HepG2 (cell line): ENCODE results near the gene CD7. TPM values are rescaled to one million over a fixed set of nuclear protein-coding genes. Genes with fewer than 3 reads are reported as not detected.

ENCODE experiments used
- ATAD3A ChIP-seq: sonication (generic); formaldehyde crosslinking; IDR thresholded peaks from 2 replicates; pipeline ENCODE4 v1.4.0; 2020; ENCODE audit warnings: missing genetic modification reagents
- BCL6 ChIP-seq: IDR thresholded peaks from 2 replicates; pipeline ENCODE4 v1.6.1; 2016; ENCODE audit warnings: missing genetic modification reagents, missing compliant biosample characterization
- DR1 ChIP-seq: sonication (generic); formaldehyde crosslinking; IDR thresholded peaks from 2 replicates; pipeline ENCODE4 v1.8.0; 2021; ENCODE audit warnings: mild to moderate bottlenecking, missing genetic modification reagents, inconsistent platforms
- ELF3 ChIP-seq: IDR thresholded peaks from 2 replicates; pipeline ENCODE4 v1.6.1; 2016; ENCODE audit warnings: missing genetic modification reagents, missing compliant biosample characterization
- ETV5 ChIP-seq: IDR thresholded peaks from 2 replicates; pipeline ENCODE4 v1.6.1; 2018; ENCODE audit warnings: missing biosample characterization, missing genetic modification reagents, inconsistent platforms, borderline replicate concordance
- KAT7 ChIP-seq: IDR thresholded peaks from 2 replicates; pipeline ENCODE4 v1.6.1; 2018; ENCODE audit warnings: borderline replicate concordance, missing compliant biosample characterization
- KDM2A ChIP-seq: sonication (generic); formaldehyde crosslinking; IDR thresholded peaks from 2 replicates; pipeline ENCODE4 v1.4.0; 2020; ENCODE audit warnings: low read depth, missing genetic modification reagents, borderline replicate concordance
- MATR3 ChIP-seq: sonication (generic); formaldehyde crosslinking; IDR thresholded peaks from 2 replicates; pipeline ENCODE4 v1.4.0; 2020; ENCODE audit warnings: missing genetic modification reagents
- MIER3 ChIP-seq: IDR thresholded peaks from 2 replicates; pipeline ENCODE4 v1.6.1; 2016; ENCODE audit warnings: missing compliant biosample characterization, borderline replicate concordance
- SMAD3 ChIP-seq: sonication (generic); formaldehyde crosslinking; IDR thresholded peaks from 2 replicates; pipeline ENCODE4 v1.4.0; 2020; ENCODE audit warnings: missing genetic modification reagents
- SOX13 ChIP-seq, 3 experiments: fragments of 450-650 bp in 1 of 3; sonication (generic) in 1 of 3; formaldehyde crosslinking in 1 of 3; IDR thresholded peaks in 2 of 3; conservative IDR thresholded peaks in 1 of 3; 2 replicates each; pipeline versions ENCODE4 v1.5.0 to v1.6.1; 2016 to 2020; ENCODE audit warnings: antibody characterized with exemption in 1 of 3, mild to moderate bottlenecking in 1 of 3, missing compliant biosample characterization in 1 of 3, missing genetic modification reagents in 1 of 3, moderate library complexity in 1 of 3
- ZBTB7B ChIP-seq: sonication (generic); formaldehyde crosslinking; IDR thresholded peaks from 2 replicates; pipeline ENCODE4 v1.4.0; 2020; ENCODE audit warnings: missing genetic modification reagents
- ZFX ChIP-seq: sonication (generic); formaldehyde crosslinking; IDR thresholded peaks from 2 replicates; pipeline ENCODE4 v1.4.0; 2020; ENCODE audit warnings: mild to moderate bottlenecking, low read depth, missing genetic modification reagents, moderate library complexity
- ZNF224 ChIP-seq: sonication (generic); formaldehyde crosslinking; IDR thresholded peaks from 2 replicates; pipeline ENCODE4 v1.5.0; 2020; ENCODE audit warnings: mild to moderate bottlenecking, missing genetic modification reagents
- ZNF333 ChIP-seq: sonication (generic); formaldehyde crosslinking; IDR thresholded peaks from 2 replicates; pipeline ENCODE4 v1.4.0; 2020; ENCODE audit warnings: mild to moderate bottlenecking, missing genetic modification reagents, borderline replicate concordance
- ZSCAN25 ChIP-seq: sonication (generic); formaldehyde crosslinking; IDR thresholded peaks from 2 replicates; pipeline ENCODE4 v1.8.0; 2022; ENCODE audit warnings: mild to moderate bottlenecking, missing genetic modification reagents
- polyA plus RNA-seq, 8 experiments: library from polyadenylated mRNA; depleted of rRNA in 3 of 8; stranded (reverse) in 7 of 8; unstranded in 1 of 8; fragments of >200 nt; fragmentation: Illumina TruSeq in 4 of 8; extraction: Trizol in 4 of 8; gene quantifications; 2 replicates each; pipeline versions ENCODE4 v1.2.1 to v1.2.3, GENCODE V29; 2011 to 2016; ENCODE audit warnings: low read depth in 4 of 8, missing spikeins in 1 of 8, mixed read lengths in 1 of 8; ENCODE audit not compliant: insufficient read depth in 1 of 8
- total RNA-seq, 5 experiments: library from RNA; depleted of rRNA; stranded (reverse); fragments of >200 nt; fragmentation: Illumina TruSeq; extraction: Trizol; gene quantifications; 2 replicates each; pipeline ENCODE4 v1.2.3, GENCODE V29; 2016; ENCODE audit warnings: low read depth in 1 of 5
- TF ChIP-seq, protein P1 (sequence below): sonication (generic); formaldehyde crosslinking; IDR thresholded peaks from 2 replicates; pipeline ENCODE4 v1.4.0; 2020; ENCODE audit warnings: missing genetic modification reagents, borderline replicate concordance
- TF ChIP-seq, protein P2 (sequence below): IDR thresholded peaks from 2 replicates; pipeline ENCODE4 v1.6.1; 2018; ENCODE audit warnings: missing genetic modification reagents, mild to moderate bottlenecking, missing compliant biosample characterization
- TF ChIP-seq, protein P3 (sequence below): sonication (generic); formaldehyde crosslinking; IDR thresholded peaks from 2 replicates; pipeline ENCODE4 v1.4.0; 2020; ENCODE audit warnings: missing genetic modification reagents, borderline replicate concordance
- TF ChIP-seq, protein P4 (sequence below): sonication (generic); formaldehyde crosslinking; IDR thresholded peaks from 2 replicates; pipeline ENCODE4 v1.4.0; 2020; ENCODE audit warnings: missing genetic modification reagents

CD7 gene
- total and polyA plus RNA-seq, 2 of the 13 experiments (the other 11 are each of a cell fraction or from before 2014, with no cell fraction given), result 67.6 to 76.4 TPM

DNA sequence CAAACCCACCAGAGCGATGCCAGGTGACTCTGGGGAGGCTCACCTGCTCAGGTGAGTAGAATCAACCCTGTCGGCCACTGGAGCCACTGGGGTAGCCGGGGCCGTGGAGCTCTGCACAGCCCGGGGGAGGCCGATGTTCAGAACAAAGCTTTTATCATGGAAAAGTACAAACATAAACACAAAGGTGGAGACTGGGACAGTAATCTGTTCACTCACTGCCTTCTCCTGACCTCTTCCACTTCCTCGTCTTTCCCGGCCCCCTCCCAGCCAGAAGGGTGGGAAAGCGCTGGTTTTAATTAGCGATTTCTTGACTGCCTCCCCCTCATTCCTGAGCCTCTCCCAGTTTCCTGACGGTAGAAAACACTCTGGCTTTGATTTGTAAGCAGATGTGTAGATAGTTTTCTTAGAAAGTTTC, 31.9 kb upstream of the CD7 start (continued):
- TF ChIP-seq ZBTB7B (CRISPR knock-in tag) (0 out of 2 replicates have a peak, but pooled peaks have one; percentile 25), DR1 (CRISPR knock-in tag) (no peak), SMAD3 (0 out of 2 replicates have a peak, but pooled peaks have one; percentile 14), ZSCAN25 (CRISPR knock-in tag) (no peak), MATR3 (CRISPR knock-in tag) (no peak), ATAD3A (no peak), ELF3 (peak; percentile 73), KAT7 (CRISPR knock-in tag) (no peak), ZNF224 (no peak), SOX13 (IDR thresholded peaks at IDR 0.05) (no peak), SOX13 (CRISPR knock-in tag; conservative IDR thresholded peaks at IDR 0.05 in 1 of 2, IDR thresholded peaks at IDR 0.05 in 1 of 2) (peak in 1 of 2 experiments; percentile 64; a peak in 1 of 4 replicates), ETV5 (CRISPR knock-in tag) (no peak), KDM2A (CRISPR knock-in tag) (peak; percentile 39; the same call in 1 of the 2 replicates), ZNF333 (CRISPR knock-in tag) (no peak), ZFX (CRISPR knock-in tag) (peak; percentile 32; the same call in 1 of the 2 replicates), MIER3 (CRISPR knock-in tag) (peak; percentile 30; the same call in 1 of the 2 replicates), BCL6 (peak; percentile 35)
- TF ChIP-seq, protein P1, sequence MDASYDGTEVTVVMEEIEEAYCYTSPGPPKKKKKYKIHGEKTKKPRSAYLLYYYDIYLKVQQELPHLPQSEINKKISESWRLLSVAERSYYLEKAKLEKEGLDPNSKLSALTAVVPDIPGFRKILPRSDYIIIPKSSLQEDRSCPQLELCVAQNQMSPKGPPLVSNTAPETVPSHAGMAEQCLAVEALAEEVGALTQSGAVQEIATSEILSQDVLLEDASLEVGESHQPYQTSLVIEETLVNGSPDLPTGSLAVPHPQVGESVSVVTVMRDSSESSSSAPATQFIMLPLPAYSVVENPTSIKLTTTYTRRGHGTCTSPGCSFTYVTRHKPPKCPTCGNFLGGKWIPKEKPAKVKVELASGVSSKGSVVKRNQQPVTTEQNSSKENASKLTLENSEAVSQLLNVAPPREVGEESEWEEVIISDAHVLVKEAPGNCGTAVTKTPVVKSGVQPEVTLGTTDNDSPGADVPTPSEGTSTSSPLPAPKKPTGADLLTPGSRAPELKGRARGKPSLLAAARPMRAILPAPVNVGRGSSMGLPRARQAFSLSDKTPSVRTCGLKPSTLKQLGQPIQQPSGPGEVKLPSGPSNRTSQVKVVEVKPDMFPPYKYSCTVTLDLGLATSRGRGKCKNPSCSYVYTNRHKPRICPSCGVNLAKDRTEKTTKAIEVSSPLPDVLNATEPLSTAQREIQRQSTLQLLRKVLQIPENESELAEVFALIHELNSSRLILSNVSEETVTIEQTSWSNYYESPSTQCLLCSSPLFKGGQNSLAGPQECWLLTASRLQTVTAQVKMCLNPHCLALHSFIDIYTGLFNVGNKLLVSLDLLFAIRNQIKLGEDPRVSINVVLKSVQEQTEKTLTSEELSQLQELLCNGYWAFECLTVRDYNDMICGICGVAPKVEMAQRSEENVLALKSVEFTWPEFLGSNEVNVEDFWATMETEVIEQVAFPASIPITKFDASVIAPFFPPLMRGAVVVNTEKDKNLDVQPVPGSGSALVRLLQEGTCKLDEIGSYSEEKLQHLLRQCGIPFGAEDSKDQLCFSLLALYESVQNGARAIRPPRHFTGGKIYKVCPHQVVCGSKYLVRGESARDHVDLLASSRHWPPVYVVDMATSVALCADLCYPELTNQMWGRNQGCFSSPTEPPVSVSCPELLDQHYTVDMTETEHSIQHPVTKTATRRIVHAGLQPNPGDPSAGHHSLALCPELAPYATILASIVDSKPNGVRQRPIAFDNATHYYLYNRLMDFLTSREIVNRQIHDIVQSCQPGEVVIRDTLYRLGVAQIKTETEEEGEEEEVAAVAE (CRISPR knock-in tag), result peak; percentile 58; the same call in 1 of the 2 replicates
- TF ChIP-seq, protein P2, sequence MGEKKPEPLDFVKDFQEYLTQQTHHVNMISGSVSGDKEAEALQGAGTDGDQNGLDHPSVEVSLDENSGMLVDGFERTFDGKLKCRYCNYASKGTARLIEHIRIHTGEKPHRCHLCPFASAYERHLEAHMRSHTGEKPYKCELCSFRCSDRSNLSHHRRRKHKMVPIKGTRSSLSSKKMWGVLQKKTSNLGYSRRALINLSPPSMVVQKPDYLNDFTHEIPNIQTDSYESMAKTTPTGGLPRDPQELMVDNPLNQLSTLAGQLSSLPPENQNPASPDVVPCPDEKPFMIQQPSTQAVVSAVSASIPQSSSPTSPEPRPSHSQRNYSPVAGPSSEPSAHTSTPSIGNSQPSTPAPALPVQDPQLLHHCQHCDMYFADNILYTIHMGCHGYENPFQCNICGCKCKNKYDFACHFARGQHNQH (CRISPR knock-in tag), result 0 out of 2 replicates have a peak, but pooled peaks have one; percentile 22
- TF ChIP-seq, protein P3, sequence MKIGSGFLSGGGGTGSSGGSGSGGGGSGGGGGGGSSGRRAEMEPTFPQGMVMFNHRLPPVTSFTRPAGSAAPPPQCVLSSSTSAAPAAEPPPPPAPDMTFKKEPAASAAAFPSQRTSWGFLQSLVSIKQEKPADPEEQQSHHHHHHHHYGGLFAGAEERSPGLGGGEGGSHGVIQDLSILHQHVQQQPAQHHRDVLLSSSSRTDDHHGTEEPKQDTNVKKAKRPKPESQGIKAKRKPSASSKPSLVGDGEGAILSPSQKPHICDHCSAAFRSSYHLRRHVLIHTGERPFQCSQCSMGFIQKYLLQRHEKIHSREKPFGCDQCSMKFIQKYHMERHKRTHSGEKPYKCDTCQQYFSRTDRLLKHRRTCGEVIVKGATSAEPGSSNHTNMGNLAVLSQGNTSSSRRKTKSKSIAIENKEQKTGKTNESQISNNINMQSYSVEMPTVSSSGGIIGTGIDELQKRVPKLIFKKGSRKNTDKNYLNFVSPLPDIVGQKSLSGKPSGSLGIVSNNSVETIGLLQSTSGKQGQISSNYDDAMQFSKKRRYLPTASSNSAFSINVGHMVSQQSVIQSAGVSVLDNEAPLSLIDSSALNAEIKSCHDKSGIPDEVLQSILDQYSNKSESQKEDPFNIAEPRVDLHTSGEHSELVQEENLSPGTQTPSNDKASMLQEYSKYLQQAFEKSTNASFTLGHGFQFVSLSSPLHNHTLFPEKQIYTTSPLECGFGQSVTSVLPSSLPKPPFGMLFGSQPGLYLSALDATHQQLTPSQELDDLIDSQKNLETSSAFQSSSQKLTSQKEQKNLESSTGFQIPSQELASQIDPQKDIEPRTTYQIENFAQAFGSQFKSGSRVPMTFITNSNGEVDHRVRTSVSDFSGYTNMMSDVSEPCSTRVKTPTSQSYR (CRISPR knock-in tag), result no peak
- TF ChIP-seq, protein P4, sequence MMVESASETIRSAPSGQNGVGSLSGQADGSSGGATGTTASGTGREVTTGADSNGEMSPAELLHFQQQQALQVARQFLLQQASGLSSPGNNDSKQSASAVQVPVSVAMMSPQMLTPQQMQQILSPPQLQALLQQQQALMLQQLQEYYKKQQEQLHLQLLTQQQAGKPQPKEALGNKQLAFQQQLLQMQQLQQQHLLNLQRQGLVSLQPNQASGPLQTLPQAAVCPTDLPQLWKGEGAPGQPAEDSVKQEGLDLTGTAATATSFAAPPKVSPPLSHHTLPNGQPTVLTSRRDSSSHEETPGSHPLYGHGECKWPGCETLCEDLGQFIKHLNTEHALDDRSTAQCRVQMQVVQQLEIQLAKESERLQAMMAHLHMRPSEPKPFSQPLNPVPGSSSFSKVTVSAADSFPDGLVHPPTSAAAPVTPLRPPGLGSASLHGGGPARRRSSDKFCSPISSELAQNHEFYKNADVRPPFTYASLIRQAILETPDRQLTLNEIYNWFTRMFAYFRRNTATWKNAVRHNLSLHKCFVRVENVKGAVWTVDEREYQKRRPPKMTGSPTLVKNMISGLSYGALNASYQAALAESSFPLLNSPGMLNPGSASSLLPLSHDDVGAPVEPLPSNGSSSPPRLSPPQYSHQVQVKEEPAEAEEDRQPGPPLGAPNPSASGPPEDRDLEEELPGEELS (CRISPR knock-in tag), result peak; percentile 39; the same call in 1 of the 2 replicates
